HEK293T (cell line): ENCODE measurements around the gene DOCK2.

ENCODE experiments used
- BHLHE40 ChIP-seq: fragments of 450-650 bp; IDR thresholded peaks from 2 replicates; pipeline ENCODE4 v1.6.1; 2016; ENCODE audit warnings: mild to moderate bottlenecking, moderate library complexity, borderline replicate concordance
- FOXK2 ChIP-seq: fragments of 450-650 bp; IDR thresholded peaks from 2 replicates; pipeline ENCODE4 v1.6.1; 2016; ENCODE audit warnings: mild to moderate bottlenecking
- FOXM1 ChIP-seq: fragments of 450-650 bp; IDR thresholded peaks from 2 replicates; pipeline ENCODE4 v1.6.1; 2017; ENCODE audit warnings: mild to moderate bottlenecking, borderline replicate concordance
- HDGF ChIP-seq: fragments of 450-650 bp; IDR thresholded peaks from 2 replicates; pipeline ENCODE4 v1.6.1; 2017; ENCODE audit warnings: antibody characterized with exemption, borderline replicate concordance
- L3MBTL2 ChIP-seq: fragments of 450-650 bp; conservative IDR thresholded peaks from 2 replicates; pipeline ENCODE4 v1.6.1; 2016; ENCODE audit warnings: mild to moderate bottlenecking
- NFRKB ChIP-seq: fragments of 450-650 bp; IDR thresholded peaks from 2 replicates; pipeline ENCODE4 v1.6.1; 2016; ENCODE audit warnings: mild to moderate bottlenecking, moderate library complexity
- PKNOX1 ChIP-seq: fragments of 450-650 bp; IDR thresholded peaks from 2 replicates; pipeline ENCODE4 v1.6.1; 2016
- SP1 ChIP-seq: fragments of 450-650 bp; IDR thresholded peaks from 2 replicates; pipeline ENCODE4 v1.6.1; 2017
- TARDBP ChIP-seq: fragments of 450-650 bp; IDR thresholded peaks from 2 replicates; pipeline ENCODE4 v1.6.1; 2016

- no peak for TF ChIP-seq SP1
- TF ChIP-seq PKNOX1 = no peak
- TF ChIP-seq FOXK2 = no peak
- TF ChIP-seq TARDBP = no peak
- no peak for TF ChIP-seq BHLHE40
- TF ChIP-seq FOXM1 = no peak
- TF ChIP-seq NFRKB = no peak
- no peak for TF ChIP-seq HDGF
- TF ChIP-seq L3MBTL2 = no peak
Observed at GRCh38 chr5:169592937-169593650, 44.0 kb upstream of the DOCK2 start.
